Superior temporal gyrus (tissue), 1 donor: ENCODE data around the gene MCF2L2.
A peak's percentile ranks its signal among the peaks of the same experiment; 100 is the strongest.

Source experiments
- DNase-seq: peaks from one replicate; pipeline ENCODE4 v3.0.0-alpha.2; 2016; ENCODE audit errors: extremely low spot score

MCF2L2 gene

GRCh38 chr3:183293966-183294365, 134.5 kb downstream of the MCF2L2 start:
- DNase-seq = no peak

GRCh38 chr3:183291497-183292031, 136.9 kb downstream of the MCF2L2 start:
- no peak for DNase-seq

- no peak for DNase-seq
Measured at GRCh38 chr3:183290216-183290615, 138.2 kb downstream of the MCF2L2 start.

- no peak for DNase-seq
Measured at GRCh38 chr3:183288117-183288516, 140.3 kb downstream of the MCF2L2 start.

- DNase-seq = no peak
Measured at GRCh38 chr3:183287301-183287971, 141.0 kb downstream of the MCF2L2 start.

- DNase-seq = peak; percentile 53
Measured at GRCh38 chr3:183285828-183286457, 142.5 kb downstream of the MCF2L2 start.

GRCh38 chr3:183285318-183285717, 143.1 kb downstream of the MCF2L2 start:
- no peak for DNase-seq

- no peak for DNase-seq
Measured at GRCh38 chr3:183284570-183284969, 143.8 kb downstream of the MCF2L2 start.

- DNase-seq = no peak
Measured at GRCh38 chr3:183283886-183284285, 144.5 kb downstream of the MCF2L2 start.

- DNase-seq = no peak
Measured at GRCh38 chr3:183281126-183281797, 147.2 kb downstream of the MCF2L2 start.

GRCh38 chr3:183279371-183279770, 149.0 kb downstream of the MCF2L2 start:
- no peak for DNase-seq

GRCh38 chr3:183278479-183279088, 149.8 kb downstream of the MCF2L2 start:
- no peak for DNase-seq

- no peak for DNase-seq
Measured at GRCh38 chr3:183277260-183277659, 151.2 kb downstream of the MCF2L2 start.

- DNase-seq = no peak
Measured at GRCh38 chr3:183275937-183276336, 152.5 kb downstream of the MCF2L2 start.

GRCh38 chr3:183275418-183275817, 153.0 kb downstream of the MCF2L2 start:
- DNase-seq = no peak

- DNase-seq = no peak
Measured at GRCh38 chr3:183274609-183275008, 153.8 kb downstream of the MCF2L2 start.

GRCh38 chr3:183272791-183273190, 155.6 kb downstream of the MCF2L2 start:
- DNase-seq = no peak

GRCh38 chr3:183272142-183272541, 156.3 kb downstream of the MCF2L2 start:
- DNase-seq = no peak

GRCh38 chr3:183270344-183270743, 158.1 kb downstream of the MCF2L2 start:
- no peak for DNase-seq

- no peak for DNase-seq
Measured at GRCh38 chr3:183269345-183269744, 159.1 kb downstream of the MCF2L2 start.

- DNase-seq = no peak
Measured at GRCh38 chr3:183268366-183268765, 160.1 kb downstream of the MCF2L2 start.

- DNase-seq = no peak
Measured at GRCh38 chr3:183267140-183267539, 161.3 kb downstream of the MCF2L2 start.
